ENCODE results near the gene WDR54.
"Not testable (repeated sequence)": the region's sequence is repeated elsewhere in the genome, so short reads cannot be mapped to it uniquely, and the experiment has no call there.

The WDR54 gene

GRCh38 chr2:74457129-74457548, 35.6 kb downstream of the WDR54 start:
- DNase-seq (ENCODE audit: low read depth in 3 of 3), result no peak

- peak; percentile 67 to 75 (median 74) for DNase-seq (ENCODE audit: low read depth in 3 of 3)
These were observed 36.1 kb downstream of the WDR54 start for GRCh38 chr2:74457549-74458131.

DNA sequence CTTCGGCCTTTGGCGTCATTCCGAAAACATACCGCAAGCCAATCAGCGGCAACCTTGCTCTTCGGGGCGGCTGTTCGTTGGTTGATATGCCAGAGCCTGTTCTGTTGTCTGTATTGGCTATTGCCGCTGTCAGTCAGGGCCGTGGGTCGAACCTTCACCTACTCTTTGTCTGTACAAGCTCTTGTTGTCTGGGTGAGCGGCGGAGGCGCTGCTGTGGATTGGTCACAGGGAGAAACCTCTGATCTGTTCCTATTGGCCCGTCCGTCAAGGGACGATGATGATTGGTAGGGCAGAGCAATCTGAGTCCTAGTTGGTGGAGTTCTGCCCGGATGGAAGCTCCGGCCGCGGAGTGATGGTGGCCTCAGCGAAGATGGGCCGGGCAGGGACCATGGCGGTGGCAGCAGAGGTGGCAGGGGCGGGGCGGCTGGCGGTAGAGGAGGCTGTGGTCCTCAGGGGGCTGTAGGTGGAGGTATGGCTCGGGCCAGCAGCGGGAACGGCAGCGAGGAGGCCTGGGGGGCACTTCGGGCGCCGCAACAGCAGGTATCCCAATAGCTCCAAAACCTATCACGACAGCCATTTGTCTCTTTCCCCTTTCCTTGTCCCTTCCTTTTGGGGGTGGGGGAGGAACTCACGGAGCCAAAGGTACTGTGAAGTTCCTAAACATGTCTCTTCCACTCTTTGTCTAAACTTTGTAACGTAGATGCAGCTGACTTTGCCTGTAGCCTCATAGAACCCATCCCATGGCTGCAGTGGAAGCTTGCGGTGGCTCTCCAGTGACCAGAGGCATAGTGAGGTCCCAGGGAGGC, 36.8 kb downstream of the WDR54 start, which contains the start of gene WBP1:
Gene WBP1, plus strand, starts transcription at position 307 of the 806 bp plus-strand sequence. Its CDS starts 165 bp downstream, at position 472.
- DNase-seq (ENCODE audit: low read depth in 3 of 3), result peak; percentile 88 to 98 (median 98)

- DNase-seq (ENCODE audit: low read depth in 3 of 3), result no peak
These were observed 37.4 kb downstream of the WDR54 start for GRCh38 chr2:74458938-74459363.

GRCh38 chr2:74459503-74460118, 38.1 kb downstream of the WDR54 start:
- not testable (repeated sequence) for DNase-seq (ENCODE audit: low read depth in 3 of 3)

DNA sequence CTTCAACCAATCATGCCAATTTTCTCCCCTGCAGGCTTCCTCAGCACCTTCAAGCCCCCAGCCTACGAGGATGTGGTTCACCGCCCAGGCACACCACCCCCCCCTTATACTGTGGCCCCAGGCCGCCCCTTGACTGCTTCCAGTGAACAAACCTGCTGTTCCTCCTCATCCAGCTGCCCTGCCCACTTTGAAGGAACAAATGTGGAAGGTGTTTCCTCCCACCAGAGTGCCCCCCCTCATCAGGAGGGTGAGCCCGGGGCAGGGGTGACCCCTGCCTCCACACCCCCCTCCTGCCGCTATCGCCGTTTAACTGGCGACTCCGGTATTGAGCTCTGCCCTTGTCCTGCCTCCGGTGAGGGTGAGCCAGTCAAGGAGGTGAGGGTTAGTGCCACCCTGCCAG, 38.7 kb downstream of the WDR54 start:
- not testable (repeated sequence) for DNase-seq (ENCODE audit: low read depth in 3 of 3)

GRCh38 chr2:74461187-74462053, 39.9 kb downstream of the WDR54 start:
- DNase-seq (ENCODE audit: low read depth in 3 of 3), result no peak

- DNase-seq (ENCODE audit: low read depth in 3 of 3), result no peak
These were observed 40.7 kb downstream of the WDR54 start for GRCh38 chr2:74462054-74462785.

GRCh38 chr2:74462786-74463105, 41.2 kb downstream of the WDR54 start:
- DNase-seq (ENCODE audit: low read depth in 3 of 3), result no peak

DNA sequence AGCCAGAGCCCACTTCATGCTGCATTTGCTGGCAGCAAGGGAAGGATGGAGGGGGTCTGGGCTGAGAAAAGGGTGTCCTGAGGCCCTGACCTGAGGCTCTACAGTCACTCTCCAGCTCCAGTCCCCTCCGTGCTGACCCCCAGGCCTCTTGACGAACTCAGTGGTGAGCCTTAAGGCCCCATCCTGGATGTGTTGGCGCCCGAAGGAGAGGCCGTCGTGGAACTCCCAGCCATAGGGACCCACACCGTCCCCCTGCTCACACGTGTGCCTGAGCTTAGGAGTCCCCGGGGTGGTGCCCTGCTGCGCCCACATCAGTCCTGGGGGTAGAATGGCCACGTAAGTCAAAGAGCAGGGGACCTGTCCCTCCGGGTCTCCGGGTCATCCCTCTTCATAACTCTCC, 42.9 kb downstream of the WDR54 start:
- no peak for DNase-seq (ENCODE audit: low read depth in 3 of 3)

GRCh38 chr2:74470742-74471141, 49.2 kb downstream of the WDR54 start:
- DNase-seq (ENCODE audit: low read depth in 3 of 3), result not testable (repeated sequence)

GRCh38 chr2:74471332-74472065, 50.0 kb downstream of the WDR54 start:
- DNase-seq (ENCODE audit: low read depth in 3 of 3), result no peak

DNA sequence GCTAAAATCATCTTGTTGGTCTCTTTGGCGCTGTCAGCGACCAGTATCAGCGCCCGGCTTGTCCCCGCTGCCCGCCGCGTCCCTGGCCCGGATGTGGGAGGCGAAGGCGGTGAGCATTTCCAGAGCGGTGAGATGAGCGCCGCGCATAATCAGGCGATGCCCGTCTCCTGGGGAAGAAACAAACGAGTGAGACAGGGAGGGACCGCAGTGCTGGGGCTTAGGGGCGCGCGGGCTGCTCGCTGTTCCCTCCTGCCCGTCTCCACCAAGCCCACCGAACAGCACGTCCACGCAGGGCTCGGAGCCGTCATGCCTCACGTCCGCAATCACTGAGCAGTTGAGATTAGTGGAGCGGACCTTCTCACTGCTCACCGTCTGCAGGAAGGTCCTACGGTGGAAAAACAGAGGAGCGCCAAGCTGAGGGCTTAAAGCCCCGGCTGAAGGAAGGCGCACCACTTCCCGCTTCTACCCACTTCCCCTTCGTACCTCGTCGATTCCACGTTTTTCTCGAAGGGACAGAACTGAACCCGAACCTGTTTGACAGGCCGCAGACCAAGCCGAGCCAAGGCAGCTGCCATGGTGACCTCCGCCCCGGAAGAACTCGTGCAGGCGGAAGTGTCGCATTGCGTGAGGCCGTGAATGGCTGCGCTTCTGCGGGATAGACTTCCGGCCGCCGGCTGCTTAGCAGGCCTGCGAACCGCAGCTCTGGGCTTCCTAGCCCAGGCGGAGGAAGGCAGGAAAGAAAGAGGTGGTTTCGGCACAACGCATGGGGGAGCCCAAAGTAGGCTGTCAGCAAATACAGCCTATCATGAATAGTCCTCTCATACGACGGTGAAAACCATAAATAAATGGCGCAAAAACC, 50.8 kb downstream of the WDR54 start, which contains the start of gene MRPL53:
Gene MRPL53, minus strand, starts transcription at position 595 of the 859 bp plus-strand sequence. Its CDS starts 20 bp downstream, at position 575.
- DNase-seq (ENCODE audit: low read depth in 3 of 3), result peak; percentile 88 to 98 (median 92)

GRCh38 chr2:74472945-74473258, 51.4 kb downstream of the WDR54 start:
- no peak for DNase-seq (ENCODE audit: low read depth in 3 of 3)

DNA sequence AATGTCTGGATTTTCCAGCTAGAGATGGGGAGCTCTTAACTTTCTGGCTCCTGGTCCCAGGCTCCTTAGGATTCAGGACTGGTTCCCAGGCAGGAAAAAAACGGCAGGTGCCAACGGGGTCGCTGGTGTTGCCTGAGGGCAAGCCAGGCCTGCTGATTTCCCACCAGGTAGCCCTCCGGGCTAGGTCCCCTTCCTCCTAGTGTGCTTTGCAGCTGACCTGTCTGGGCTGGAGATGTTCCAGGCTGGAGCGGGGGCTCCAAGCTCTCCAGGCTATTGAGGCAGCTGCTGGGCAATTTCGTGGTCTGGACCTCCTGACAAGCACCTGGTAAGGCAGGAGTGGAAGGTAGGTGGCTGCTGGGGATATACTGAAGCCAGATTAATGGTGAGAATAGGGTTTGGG, 53.0 kb downstream of the WDR54 start:
- no peak for DNase-seq (ENCODE audit: low read depth in 3 of 3)

- no peak for DNase-seq (ENCODE audit: low read depth in 3 of 3)
These were observed 53.4 kb downstream of the WDR54 start for GRCh38 chr2:74474899-74475298.

Data from stimulated activated CD4-positive, alpha-beta T cell treated with anti-CD3 and anti-CD28 coated beads, TNF-alpha, amount 100 ng/mL, for 4 hours (primary cell).